Gastroesophageal sphincter (tissue), 4 donors: ENCODE results near the gene GOLGA6L10. TPM values are rescaled to one million over a fixed set of nuclear protein-coding genes. Genes with fewer than 3 reads are reported as not detected.
"Not testable (repeated sequence)": the region's sequence is repeated elsewhere in the genome, so short reads cannot be mapped to it uniquely, and the experiment has no call there.

ENCODE experiments used
- ATAC-seq: fragments of 150-250 bp; one replicate; pipeline ENCODE4 v1.9.1; 2016; ENCODE audit warnings: mild to moderate bottlenecking, moderate library complexity
- H3K27ac ChIP-seq, 4 donors: fragments of 200-600 bp; sonication (generic) in 3 of 4; 1 replicate in 3 of 4; 2 replicates in 1 of 4; pipeline ENCODE4 v1.5.1; 2016 to 2019
- H3K27me3 ChIP-seq: fragments of 200-600 bp; sonication (generic); one replicate; pipeline ENCODE4 v1.5.1; 2019
- H3K36me3 ChIP-seq, 2 donors: fragments of 200-600 bp; sonication (generic); one replicate each; pipeline ENCODE4 v1.5.1; 2019; ENCODE audit warnings: control low read depth in 1 of 2
- H3K4me1 ChIP-seq, 3 donors: fragments of 200-600 bp; sonication (generic); 1 replicate in 2 of 3; 2 replicates in 1 of 3; pipeline ENCODE4 v1.5.1; 2016 to 2019; ENCODE audit warnings: control low read depth in 2 of 3
- H3K4me3 ChIP-seq, 2 donors: fragments of 200-600 bp; sonication (generic); one replicate each; pipeline ENCODE4 v1.5.1; 2019; ENCODE audit warnings: mild to moderate bottlenecking in 1 of 2, moderate library complexity in 1 of 2
- H3K9me3 ChIP-seq, 3 donors: fragments of 200-600 bp; sonication (generic); one replicate each; pipeline ENCODE4 v1.5.1; 2017 to 2019; ENCODE audit warnings: control low read depth in 2 of 3
- CTCF ChIP-seq, 4 experiments: fragments of 200-600 bp in 2 of 4; fragments of 450-650 bp in 2 of 4; sonication (generic) in 1 of 4; IDR thresholded peaks; one replicate each; pipeline ENCODE4 v1.5.1; 2017 to 2019; ENCODE audit warnings: antibody characterized with exemption in 4 of 4, mild to moderate bottlenecking in 2 of 4, moderate library complexity in 2 of 4
- EP300 ChIP-seq: sonication (generic); formaldehyde crosslinking; IDR thresholded peaks from one replicate; pipeline ENCODE4 v1.6.1; 2017; ENCODE audit warnings: antibody characterized with exemption, mild to moderate bottlenecking
- POLR2A ChIP-seq, 2 donors: fragments of 450-650 bp; IDR thresholded peaks; one replicate each; pipeline ENCODE4 v1.6.1; 2017; ENCODE audit warnings: antibody characterized with exemption in 2 of 2, mild to moderate bottlenecking in 2 of 2, moderate library complexity in 1 of 2
- POLR2AphosphoS5 ChIP-seq: sonication (generic); formaldehyde crosslinking; IDR thresholded peaks from one replicate; pipeline ENCODE4 v1.6.1; 2017; ENCODE audit warnings: antibody characterized with exemption
- WGBS, 2 donors: methylation state at CpG; one replicate each; pipeline ENCODE4 v1.1.5; 2018; ENCODE audit warnings: low coverage in 1 of 2; 5-methylcytosine and 5-hydroxymethylcytosine counted together
- total RNA-seq, 4 donors: library from RNA; depleted of rRNA; stranded (reverse); fragments of >200 nt; gene quantifications; one replicate each; pipeline ENCODE4 v1.1.0, GENCODE V29; 2016

GOLGA6L10 gene
- total RNA-seq, 4 donors from 2014 or later = 0.15 to 1.2 (median 0.87) TPM

GRCh38 chr15:82313446-82313845, 35.8 kb downstream of the GOLGA6L10 start:
- Histone ChIP-seq H3K27ac (no peak overlapping the region), H3K36me3 (no peaks in the 10 kb centered on the region), H3K27me3 (no peaks in the 10 kb centered on the region), H3K9me3 (peaks cover 0 to 8% (median 0%) of the 10 kb centered on the region in 3 donors), H3K4me1 (no peaks in the 10 kb centered on the region), H3K4me3 (no peak overlapping the region)
- no CpG with 5 or more reads among the region's 2 CpGs for WGBS, 2 donors
- ATAC-seq = no peak
- TF ChIP-seq POLR2A (IDR thresholded peaks at IDR 0.05) = no peak
- TF ChIP-seq POLR2AphosphoS5 = no peak
- TF ChIP-seq CTCF (IDR thresholded peaks at IDR 0.05) = no peak
- no peak for TF ChIP-seq EP300

GRCh38 chr15:82312586-82313349, 36.5 kb downstream of the GOLGA6L10 start:
- Histone ChIP-seq H3K27me3 (no peaks in the 10 kb centered on the region), H3K4me3 (no peak overlapping the region), H3K27ac (no peak overlapping the region), H3K4me1 (no peaks in the 10 kb centered on the region), H3K36me3 (no peaks in the 10 kb centered on the region), H3K9me3 (peaks cover 0 to 8% (median 0%) of the 10 kb centered on the region in 3 donors)
- no peak for ATAC-seq
- TF ChIP-seq EP300 = no peak
- TF ChIP-seq CTCF (IDR thresholded peaks at IDR 0.05) = no peak
- TF ChIP-seq POLR2A (IDR thresholded peaks at IDR 0.05) = no peak
- no peak for TF ChIP-seq POLR2AphosphoS5
- 60 to 68% methylated on average over 4 to 7 of the region's 8 CpGs for WGBS, 2 donors

GRCh38 chr15:82311321-82311720, 38.0 kb downstream of the GOLGA6L10 start:
- not testable (repeated sequence) for H3K4me3 ChIP-seq, ATAC-seq, H3K9me3 ChIP-seq, H3K27me3 ChIP-seq, H3K36me3 ChIP-seq, H3K27ac ChIP-seq, H3K4me1 ChIP-seq
- 77 to 79% methylated on average over 4 to 5 of the region's 5 CpGs for WGBS, 2 donors

- Histone ChIP-seq H3K27me3 (no peaks in the 10 kb centered on the region), H3K4me1 (no peaks in the 10 kb centered on the region), H3K9me3 (peaks cover 0 to 8% (median 0%) of the 10 kb centered on the region in 3 donors), H3K36me3 (no peaks in the 10 kb centered on the region), H3K27ac (no peak overlapping the region), H3K4me3 (no peak overlapping the region)
- WGBS, 2 donors = 91 to 94% methylated on average over 2 of the region's 2 CpGs
- ATAC-seq = no peak
- TF ChIP-seq POLR2AphosphoS5 = no peak
- no peak for TF ChIP-seq EP300
- TF ChIP-seq CTCF (IDR thresholded peaks at IDR 0.05) = no peak
- no peak for TF ChIP-seq POLR2A (IDR thresholded peaks at IDR 0.05)
Measured at GRCh38 chr15:82309802-82310201, 39.5 kb downstream of the GOLGA6L10 start.

GRCh38 chr15:82307714-82308081, 41.6 kb downstream of the GOLGA6L10 start:
- ATAC-seq = no peak
- H3K27ac ChIP-seq = no peak overlapping the region
- H3K4me3 ChIP-seq = no peak overlapping the region
- H3K36me3 ChIP-seq = no peaks in the 10 kb centered on the region
- 78% methylated on average over 8 of the region's 8 CpGs; no CpG with 5 or more reads in 1 of the 2 donors for WGBS, 2 donors
- H3K4me1 ChIP-seq = no peaks in the 10 kb centered on the region
- H3K9me3 ChIP-seq = peaks cover 0 to 8% (median 0%) of the 10 kb centered on the region in 3 donors
- no peaks in the 10 kb centered on the region for H3K27me3 ChIP-seq
- TF ChIP-seq EP300 (no peak), POLR2AphosphoS5 (no peak), CTCF (IDR thresholded peaks at IDR 0.05) (no peak), POLR2A (IDR thresholded peaks at IDR 0.05) (no peak)
